HL-60 (cell line): ENCODE measurements around the gene GOLGA8N.
A peak's percentile ranks its signal among the peaks of the same experiment; 100 is the strongest.
"Not testable (repeated sequence)": the region's sequence is repeated elsewhere in the genome, so short reads cannot be mapped to it uniquely, and the experiment has no call there.

Experiments
- DNase-seq, 2 experiments: peaks; one replicate each; pipeline ENCODE4 v3.0.0-alpha.2; 2010 to 2020; ENCODE audit warnings: low read depth in 1 of 2, low spot score in 1 of 2
- H3K27ac ChIP-seq: fragments of 250-450 bp; sonication (Bioruptor Pico); replicated peaks from 2 replicates; pipeline ENCODE4 v1.5.1; 2020; ENCODE audit warnings: mild to moderate bottlenecking, moderate library complexity
- H3K27me3 ChIP-seq: fragments of 250-450 bp; sonication (Bioruptor Pico); 2 replicates; pipeline ENCODE4 v1.5.1; 2021; ENCODE audit warnings: mild to moderate bottlenecking, moderate library complexity; ENCODE audit not compliant: insufficient read depth, poor library complexity, severe bottlenecking
- H3K4me3 ChIP-seq: replicated peaks from 2 replicates; pipeline ENCODE4 v1.5.1; 2011; ENCODE audit warnings: mild to moderate bottlenecking, control low read depth, low read length; ENCODE audit not compliant: insufficient read depth
- CTCF ChIP-seq: IDR thresholded peaks from one replicate; pipeline ENCODE4 v1.5.1; 2011; ENCODE audit warnings: low read length, control low read depth, inconsistent platforms; ENCODE audit not compliant: insufficient read depth
- GABPA ChIP-seq: IDR thresholded peaks from 2 replicates; pipeline ENCODE4 v1.6.1; 2012; ENCODE audit warnings: low read depth
- POLR2AphosphoS5 ChIP-seq: IDR thresholded peaks from 2 replicates; pipeline ENCODE4 v1.6.1; 2012; ENCODE audit warnings: low read depth
- REST ChIP-seq: IDR thresholded peaks from 2 replicates; pipeline ENCODE4 v1.6.1; 2012; ENCODE audit warnings: low read depth; ENCODE audit not compliant: insufficient replicate concordance
- SPI1 ChIP-seq: IDR thresholded peaks from 2 replicates; pipeline ENCODE4 v1.6.1; 2012; ENCODE audit warnings: low read depth, mild to moderate bottlenecking, borderline replicate concordance

Gene GOLGA8N

GRCh38 chr15:32615051-32615870 lies 22.0 kb downstream of the GOLGA8N start, which contains the start of gene ARHGAP11A:
Gene ARHGAP11A, plus strand, starts transcription at chr15:32615504. Its CDS starts 708 bp downstream, at chr15:32616212.
- DNase-seq: peak; percentile 87 to 96
- H3K27me3 ChIP-seq: not testable (repeated sequence)
- Histone ChIP-seq H3K27ac (peak within 1 kb of the TSS; percentile 98), H3K4me3 (peak within 1 kb of the TSS; percentile 50)
- TF ChIP-seq POLR2AphosphoS5: peak; percentile 44; the same call in 1 of the 2 replicates

GRCh38 chr15:32615871-32616426 lies 22.7 kb downstream of the GOLGA8N start:
- H3K27ac ChIP-seq: peak overlapping the region; percentile 98
- not testable (repeated sequence) for DNase-seq, H3K27me3 ChIP-seq
- H3K4me3 ChIP-seq: peak overlapping the region; percentile 50

GRCh38 chr15:32636410-32636809 lies 43.2 kb downstream of the GOLGA8N start:
- no peaks in the 10 kb centered on the region for H3K27me3 ChIP-seq
- TF ChIP-seq SPI1 (no peak), POLR2AphosphoS5 (no peak), CTCF (no peak), GABPA (no peak), REST (no peak)
- H3K27ac ChIP-seq: no peak overlapping the region
- no peak for DNase-seq
- no peak overlapping the region for H3K4me3 ChIP-seq

- Histone ChIP-seq H3K27me3 (no peaks in the 10 kb centered on the region), H3K4me3 (no peak overlapping the region), H3K27ac (no peak overlapping the region)
- TF ChIP-seq POLR2AphosphoS5 (no peak), CTCF (no peak), REST (no peak), SPI1 (no peak), GABPA (no peak)
- no peak for DNase-seq
Measured at GRCh38 chr15:32636908-32637567, 43.8 kb downstream of the GOLGA8N start.
